ENCODE data around the gene ATOH8.

Gene ATOH8

GRCh38 chr2:85777441-85777861 lies 23.7 kb downstream of the ATOH8 start:
- Mint-ChIP-seq H3K9me3 (no peaks in the 10 kb centered on the region), H3K4me3 (no peak overlapping the region), H3K27ac (peak overlapping the region; percentile 42), H3K4me1 (peaks cover 60% of the 10 kb centered on the region), H3K36me3 (ENCODE audit: low read depth) (no peaks in the 10 kb centered on the region), H3K27me3 (ENCODE audit: low read depth, poor library complexity) (peaks cover 11% of the 10 kb centered on the region)
- no peak for DNase-seq
- no peak for TF ChIP-seq CTCF (IDR thresholded peaks at IDR 0.05)

GRCh38 chr2:85778646-85779379 lies 25.0 kb downstream of the ATOH8 start:
- H3K4me3 Mint-ChIP-seq, result no peak overlapping the region
- TF ChIP-seq CTCF (IDR thresholded peaks at IDR 0.05), result no peak
- H3K36me3 Mint-ChIP-seq (ENCODE audit: low read depth), result no peaks in the 10 kb centered on the region
- no peaks in the 10 kb centered on the region for H3K9me3 Mint-ChIP-seq
- DNase-seq, result no peak
- H3K27me3 Mint-ChIP-seq (ENCODE audit: low read depth, poor library complexity), result peaks cover 11% of the 10 kb centered on the region
- H3K27ac Mint-ChIP-seq, result peak overlapping the region; percentile 78
- peaks cover 46% of the 10 kb centered on the region for H3K4me1 Mint-ChIP-seq

- peaks cover 10% of the 10 kb centered on the region for H3K27me3 Mint-ChIP-seq (ENCODE audit: low read depth, poor library complexity)
These were observed 26.0 kb downstream of the ATOH8 start for GRCh38 chr2:85779641-85780315.

GRCh38 chr2:85780316-85781012 lies 26.7 kb downstream of the ATOH8 start:
- Mint-ChIP-seq H3K4me3 (no peak overlapping the region), H3K4me1 (peaks cover 45% of the 10 kb centered on the region), H3K9me3 (no peaks in the 10 kb centered on the region), H3K27ac (peak overlapping the region; percentile 53), H3K36me3 (ENCODE audit: low read depth) (no peaks in the 10 kb centered on the region), H3K27me3 (ENCODE audit: low read depth, poor library complexity) (peaks cover 9% of the 10 kb centered on the region)
- TF ChIP-seq CTCF (IDR thresholded peaks at IDR 0.05), result no peak
- DNase-seq, result no peak

More at GRCh38 chr2:85779641-85780315, 26.0 kb downstream of the ATOH8 start:
- H3K4me3 Mint-ChIP-seq, result no peak overlapping the region
- DNase-seq, result no peak
- no peaks in the 10 kb centered on the region for H3K9me3 Mint-ChIP-seq
- H3K4me1 Mint-ChIP-seq, result peaks cover 40% of the 10 kb centered on the region
- H3K27ac Mint-ChIP-seq, result no peak overlapping the region
- no peak for TF ChIP-seq CTCF (IDR thresholded peaks at IDR 0.05)
- no peaks in the 10 kb centered on the region for H3K36me3 Mint-ChIP-seq (ENCODE audit: low read depth)

GRCh38 chr2:85781013-85781332 lies 27.2 kb downstream of the ATOH8 start:
- Mint-ChIP-seq H3K36me3 (ENCODE audit: low read depth) (no peaks in the 10 kb centered on the region), H3K4me1 (peaks cover 50% of the 10 kb centered on the region), H3K9me3 (no peaks in the 10 kb centered on the region), H3K27ac (peak overlapping the region; percentile 53), H3K4me3 (no peak overlapping the region), H3K27me3 (ENCODE audit: low read depth, poor library complexity) (peaks cover 9% of the 10 kb centered on the region)
- no peak for TF ChIP-seq CTCF (IDR thresholded peaks at IDR 0.05)
- no peak for DNase-seq

All from nephron progenitor cell (in vitro differentiated cells).